Measurements from ENCODE around the gene SLC25A44.
A peak's percentile ranks its signal among the peaks of the same experiment; 100 is the strongest.

Gene SLC25A44

GRCh38 chr1:156258859-156259258 is 65.0 kb downstream of the SLC25A44 start:
- DNase-seq (ENCODE audit: low read depth in 1 of 2, low spot score in 1 of 2), result no peak
- in situ Hi-C loops (cut with HindIII; ENCODE audit: low pct_unique_long_range_greater_than_20kb, low sequenced_read_pairs), result no loop called here
- no peak for TF ChIP-seq JUND (IDR thresholded peaks at IDR 0.05; ENCODE audit: low read depth)

GRCh38 chr1:156259805-156260204 is 65.9 kb downstream of the SLC25A44 start:
- in situ Hi-C loops (cut with HindIII; ENCODE audit: low pct_unique_long_range_greater_than_20kb, low sequenced_read_pairs), result no loop called here
- TF ChIP-seq JUND (IDR thresholded peaks at IDR 0.05; ENCODE audit: low read depth), result no peak
- DNase-seq (ENCODE audit: low read depth in 1 of 2, low spot score in 1 of 2), result peak in 1 of 2 experiments; percentile 44

- in situ Hi-C loops (cut with HindIII; ENCODE audit: low pct_unique_long_range_greater_than_20kb, low sequenced_read_pairs), result no loop called here
- TF ChIP-seq JUND (IDR thresholded peaks at IDR 0.05; ENCODE audit: low read depth), result no peak
- no peak for DNase-seq (ENCODE audit: low read depth in 1 of 2, low spot score in 1 of 2)
Observed at GRCh38 chr1:156260896-156261295, 67.0 kb downstream of the SLC25A44 start.

Data from T47D (cell line).